ENCODE data around the gene A1CF.
"Not testable (repeated sequence)": the region's sequence is repeated elsewhere in the genome, so short reads cannot be mapped to it uniquely, and the experiment has no call there.

Gene A1CF

DNA sequence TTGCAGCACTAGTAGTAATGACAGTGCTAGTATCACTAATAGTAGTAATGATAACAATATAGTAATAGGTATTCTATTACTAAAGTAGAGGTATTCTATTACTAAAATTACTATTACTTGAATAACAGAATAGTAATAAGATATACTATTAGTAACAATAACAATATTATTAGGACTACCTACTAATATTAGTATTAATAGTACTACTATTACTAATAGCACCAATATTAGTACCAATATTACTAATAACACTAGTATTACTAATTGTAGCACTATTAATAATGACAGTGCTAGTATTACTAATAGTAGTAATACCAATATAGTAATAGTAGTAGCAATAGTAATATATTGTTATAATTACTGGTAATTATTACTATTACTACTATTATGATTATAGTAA lies 24.1 kb downstream of the A1CF start:
- no peak for DNase-seq

DNA sequence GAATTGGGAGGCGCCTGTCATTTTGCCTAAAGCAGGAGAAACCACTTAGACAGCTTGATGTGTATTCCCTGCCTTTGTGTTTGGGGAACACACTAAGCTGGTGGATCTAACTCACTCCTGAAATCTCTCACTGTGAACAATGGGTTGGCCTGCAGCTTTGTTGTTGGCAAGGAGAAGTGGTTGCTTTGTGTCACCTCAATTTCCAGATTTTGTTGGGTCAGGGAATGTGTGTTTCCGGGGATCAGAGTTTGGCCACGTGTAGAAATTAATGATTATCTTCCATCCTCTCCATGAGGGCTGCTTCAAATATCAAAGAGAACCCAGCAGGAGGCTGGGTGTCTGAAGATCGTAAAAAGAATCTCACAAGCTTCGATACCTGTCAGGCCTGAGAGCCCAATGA lies 27.8 kb downstream of the A1CF start:
- no peak for DNase-seq

DNA sequence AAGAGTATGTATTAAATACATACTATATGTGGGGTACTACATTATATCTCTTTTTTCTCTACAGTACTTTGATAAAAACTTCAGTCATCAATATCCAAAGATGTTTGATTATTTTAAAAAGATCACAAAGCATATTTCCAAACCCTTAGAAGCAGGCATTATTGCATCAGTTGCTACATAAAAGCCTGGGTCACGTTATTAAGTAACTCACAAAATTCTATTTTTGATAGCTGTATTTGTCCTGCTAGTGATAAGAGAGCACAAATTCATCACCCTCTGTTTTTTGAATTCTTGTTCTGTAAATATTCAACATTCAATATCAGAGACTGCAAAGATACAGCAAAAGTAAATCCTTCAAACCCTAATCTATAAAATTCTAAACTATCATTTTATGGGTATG lies 30.0 kb downstream of the A1CF start:
- no peak for DNase-seq

DNA sequence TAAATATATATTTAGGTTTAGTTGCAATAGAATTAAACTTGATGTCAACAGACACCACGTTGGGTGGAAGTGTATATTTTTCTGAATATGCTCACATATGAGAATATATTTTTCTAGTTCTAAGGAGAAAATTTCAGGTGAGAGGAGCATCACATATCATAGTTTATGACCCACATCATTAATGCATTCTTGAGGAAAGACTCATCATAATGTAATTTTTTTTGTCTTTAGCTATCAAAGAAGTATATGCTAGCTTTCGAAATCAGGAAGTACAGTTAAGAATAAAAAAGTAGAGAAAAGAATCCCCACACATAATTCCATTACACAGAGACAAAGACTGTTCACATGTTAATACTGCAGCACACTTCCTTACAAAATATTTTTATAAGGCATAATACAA lies 30.4 kb downstream of the A1CF start:
- no peak for DNase-seq

DNA sequence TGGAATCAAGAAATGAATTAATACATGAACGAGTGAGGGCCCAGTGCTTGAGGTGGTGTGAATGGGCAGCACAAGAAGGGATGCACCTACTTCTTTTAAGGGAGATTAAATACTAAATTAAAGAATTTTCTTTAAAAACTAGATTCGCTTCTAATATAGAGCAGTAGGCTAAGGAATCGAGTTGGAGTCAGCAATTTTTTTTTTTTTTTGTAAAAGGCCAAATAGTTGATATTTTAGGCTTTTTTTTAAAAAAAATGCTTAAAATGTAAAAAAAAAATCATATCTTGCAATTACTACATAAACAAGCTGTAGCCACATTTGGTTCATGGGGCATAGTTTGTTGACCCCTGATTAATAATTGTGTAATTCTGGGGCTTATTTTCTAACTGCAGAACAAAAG lies 31.9 kb downstream of the A1CF start:
- no peak for DNase-seq

DNA sequence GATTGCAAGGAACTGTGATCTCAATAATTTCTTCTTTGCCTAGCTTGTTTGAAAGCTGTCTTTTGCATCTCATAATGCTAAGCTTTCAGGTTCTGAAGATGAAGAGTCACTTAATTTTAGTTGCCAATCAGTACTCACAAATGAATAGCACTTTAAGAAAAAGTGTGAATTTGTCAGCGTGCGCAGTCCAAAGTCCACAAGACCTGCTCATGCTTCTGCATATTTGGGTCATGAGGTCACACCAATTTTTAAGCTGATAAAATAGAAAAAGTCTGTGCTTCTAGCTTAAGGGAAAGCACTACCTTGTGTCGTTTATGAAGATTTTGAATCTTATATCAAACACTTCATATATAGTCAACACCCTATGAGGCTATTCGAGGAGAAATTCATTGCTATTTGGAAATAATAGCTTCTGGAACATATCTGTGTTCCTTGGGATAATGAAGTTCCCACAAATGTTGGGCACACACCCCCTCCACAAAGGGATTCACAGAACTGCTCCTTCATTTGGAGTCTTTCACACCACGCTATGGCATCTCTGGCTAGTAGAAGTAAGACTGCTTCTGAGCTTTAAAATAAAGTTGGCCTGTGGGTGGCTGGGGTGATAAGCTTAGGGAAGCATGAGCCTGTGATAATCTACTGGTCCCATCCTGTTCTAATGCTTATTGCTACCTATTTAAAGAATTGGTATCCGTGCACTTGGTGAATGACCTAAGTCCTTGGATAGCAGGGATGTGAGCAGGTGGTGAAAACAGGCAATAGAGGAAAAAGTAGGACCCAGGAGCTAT lies 33.3 kb downstream of the A1CF start:
- DNase-seq = no peak

DNA sequence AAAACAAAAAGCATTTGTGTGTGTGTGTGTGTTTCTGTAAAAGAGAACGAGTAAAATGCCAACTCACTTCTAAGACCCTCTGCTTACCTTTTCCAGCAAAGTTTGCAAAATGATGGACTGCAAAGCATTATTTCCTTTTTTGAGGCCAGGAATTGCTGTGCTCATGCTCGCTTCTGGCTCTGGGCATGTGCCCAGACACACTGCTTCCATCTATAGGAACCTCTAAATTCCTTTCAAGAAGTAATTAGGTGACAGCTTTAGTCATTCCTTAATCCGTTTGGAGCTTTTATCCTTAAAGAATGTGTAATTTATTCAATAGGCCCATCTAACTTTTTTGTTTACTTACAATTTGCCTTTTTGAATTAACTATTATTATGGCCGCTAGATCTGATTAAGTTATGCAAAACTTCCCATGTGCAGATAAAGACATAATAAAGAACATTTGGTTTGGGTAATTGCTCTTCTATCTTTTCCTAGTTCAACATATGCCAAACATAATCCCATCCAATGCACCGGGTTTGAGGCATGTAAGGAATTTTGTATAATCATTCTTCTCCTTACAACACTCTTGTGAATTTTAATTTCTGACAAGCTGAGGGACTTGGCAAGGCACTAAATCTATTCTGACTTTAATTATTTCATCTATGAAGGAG lies 34.7 kb downstream of the A1CF start:
- DNase-seq = no peak

DNA sequence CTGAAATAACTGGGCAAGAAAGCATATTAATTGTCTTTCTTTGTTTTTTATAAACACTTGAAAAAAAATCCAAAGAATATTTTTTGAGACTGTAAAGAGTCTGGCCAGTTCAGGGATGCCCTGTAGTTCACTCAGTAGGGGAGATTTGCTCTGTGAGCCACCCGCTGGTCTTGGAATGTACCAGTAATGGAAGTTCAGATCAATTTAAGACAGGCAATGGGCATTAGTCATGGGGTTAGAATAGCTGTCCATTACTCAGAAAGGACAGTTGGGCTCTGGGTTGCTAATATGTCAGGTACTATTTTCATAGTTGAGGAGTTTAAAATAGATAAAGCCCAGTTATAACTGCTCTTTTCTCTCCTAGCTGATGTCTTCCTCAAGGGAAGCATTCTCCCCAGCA lies 38.7 kb downstream of the A1CF start:
- DNase-seq = no peak

DNA sequence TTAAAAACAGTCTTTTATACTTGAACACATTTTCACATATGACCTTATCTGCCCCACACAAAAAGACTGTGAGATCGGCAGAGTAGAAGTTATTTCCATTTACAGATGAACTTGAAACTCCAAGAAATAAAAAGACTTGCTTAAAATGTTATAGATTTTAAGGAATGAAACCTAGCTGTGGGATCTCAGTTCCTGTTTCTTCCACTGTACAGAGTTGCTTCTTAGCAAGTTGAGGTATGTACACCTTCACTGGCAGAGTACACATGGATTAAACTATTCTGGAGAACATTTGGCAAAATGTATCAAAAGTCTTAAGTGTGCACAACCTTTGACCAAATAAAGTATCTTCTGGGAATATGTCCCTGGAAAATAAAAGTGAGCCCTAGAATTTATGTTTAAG lies 48.3 kb downstream of the A1CF start:
- DNase-seq = no peak

DNA sequence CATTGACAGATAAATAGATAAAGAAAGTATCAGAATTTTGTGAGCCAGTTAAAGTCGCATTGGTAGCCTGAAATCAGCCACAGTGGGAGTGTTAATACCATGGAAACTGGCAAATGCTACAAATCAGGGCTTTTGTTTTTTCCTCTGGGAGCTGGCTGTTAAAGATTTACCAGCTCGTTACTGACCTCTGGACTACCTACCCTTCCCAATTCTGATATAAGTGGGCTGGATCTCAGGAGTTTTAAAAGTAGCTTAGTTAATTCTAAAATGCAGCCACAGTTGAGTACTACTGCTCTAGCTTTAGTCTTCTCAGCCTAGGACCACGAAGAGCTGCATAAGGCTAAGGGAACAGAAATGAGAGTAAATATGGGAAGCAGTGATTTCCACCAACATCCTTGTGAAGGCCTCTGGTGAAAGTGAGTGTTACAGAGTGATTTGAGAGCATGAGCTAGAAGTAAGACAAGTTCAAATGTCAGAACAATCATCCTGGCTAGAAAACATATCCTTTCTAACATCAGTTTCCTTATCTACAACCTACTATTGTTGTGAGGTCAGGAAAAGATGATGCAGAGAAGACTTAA lies 53.2 kb downstream of the A1CF start:
- no peak for DNase-seq

DNA sequence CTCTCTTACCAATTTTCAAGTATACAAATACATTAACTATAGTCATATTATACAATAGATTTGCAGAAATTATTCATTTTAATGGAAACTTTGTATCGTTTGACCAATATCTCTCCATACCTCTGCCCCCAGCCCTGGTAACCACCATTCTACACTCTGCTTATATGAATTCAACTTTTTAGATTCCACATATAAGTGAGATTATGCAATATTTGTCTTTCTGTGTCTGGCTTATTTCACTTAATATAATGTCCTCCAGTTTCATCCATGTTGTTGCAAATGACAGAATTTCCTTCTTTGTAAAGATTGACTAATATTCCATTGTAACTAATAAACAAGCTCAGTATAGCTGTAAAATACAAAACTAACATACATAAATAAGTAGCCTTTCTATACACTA lies 55.4 kb downstream of the A1CF start:
- DNase-seq = no peak

DNA sequence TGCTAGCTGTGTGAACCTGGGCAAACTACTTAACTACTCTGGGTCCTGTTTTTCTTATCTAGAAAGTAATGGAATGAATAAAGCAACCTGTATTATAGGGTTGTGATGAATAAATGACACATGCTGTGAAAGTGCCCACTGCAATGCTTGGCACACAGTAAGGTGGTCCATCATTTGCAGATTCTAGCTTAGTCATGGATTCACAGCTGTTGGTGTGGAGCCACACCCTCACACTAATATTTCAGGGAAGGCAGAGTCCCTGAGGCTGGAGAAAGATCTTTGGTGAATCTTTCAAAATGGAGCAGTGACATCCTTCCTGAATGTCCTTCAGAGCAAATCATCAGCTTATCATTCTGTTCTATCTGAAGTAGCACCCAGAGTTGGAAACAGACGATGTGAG lies 60.6 kb downstream of the A1CF start:
- no peak for DNase-seq

DNA sequence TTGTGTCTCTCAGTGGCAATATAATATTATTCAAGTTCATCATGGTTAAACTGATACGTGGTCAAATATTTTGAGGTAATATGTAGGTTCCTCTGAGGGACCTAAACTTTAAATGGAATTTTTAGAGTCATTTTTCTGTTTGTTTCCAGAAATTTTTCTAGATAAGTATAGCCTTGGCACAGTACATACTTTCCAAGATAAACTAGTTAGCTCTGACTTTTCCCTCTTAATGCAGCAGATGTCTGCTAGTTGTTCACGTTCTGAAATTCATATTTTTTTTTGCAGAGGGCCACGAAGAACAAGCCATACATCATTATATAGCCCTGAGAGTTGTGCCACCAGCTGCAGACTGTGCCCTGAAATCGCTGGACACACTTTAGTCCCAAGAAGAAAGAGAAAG lies 61.6 kb downstream of the A1CF start:
- DNase-seq = no peak

DNA sequence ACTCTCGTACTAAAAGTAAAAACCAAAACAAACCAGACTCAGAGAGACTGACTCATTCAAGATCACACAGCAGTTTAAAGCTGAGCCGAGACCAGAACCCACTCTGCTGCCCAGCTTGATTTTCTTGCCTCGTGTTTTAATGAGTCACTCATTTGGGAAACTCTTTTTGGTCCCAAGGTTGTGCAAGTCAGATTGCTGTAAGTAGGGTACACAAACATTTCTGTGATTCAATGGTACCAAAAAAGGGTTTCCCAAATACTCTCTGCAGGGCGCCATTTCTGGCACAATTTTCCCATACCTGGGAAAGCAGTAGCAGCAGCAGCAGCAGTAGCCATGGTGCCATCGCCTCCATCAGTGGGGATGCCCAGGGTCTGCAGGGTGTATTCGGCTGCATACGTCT lies 75.8 kb downstream of the A1CF start:
- no peak for DNase-seq

DNA sequence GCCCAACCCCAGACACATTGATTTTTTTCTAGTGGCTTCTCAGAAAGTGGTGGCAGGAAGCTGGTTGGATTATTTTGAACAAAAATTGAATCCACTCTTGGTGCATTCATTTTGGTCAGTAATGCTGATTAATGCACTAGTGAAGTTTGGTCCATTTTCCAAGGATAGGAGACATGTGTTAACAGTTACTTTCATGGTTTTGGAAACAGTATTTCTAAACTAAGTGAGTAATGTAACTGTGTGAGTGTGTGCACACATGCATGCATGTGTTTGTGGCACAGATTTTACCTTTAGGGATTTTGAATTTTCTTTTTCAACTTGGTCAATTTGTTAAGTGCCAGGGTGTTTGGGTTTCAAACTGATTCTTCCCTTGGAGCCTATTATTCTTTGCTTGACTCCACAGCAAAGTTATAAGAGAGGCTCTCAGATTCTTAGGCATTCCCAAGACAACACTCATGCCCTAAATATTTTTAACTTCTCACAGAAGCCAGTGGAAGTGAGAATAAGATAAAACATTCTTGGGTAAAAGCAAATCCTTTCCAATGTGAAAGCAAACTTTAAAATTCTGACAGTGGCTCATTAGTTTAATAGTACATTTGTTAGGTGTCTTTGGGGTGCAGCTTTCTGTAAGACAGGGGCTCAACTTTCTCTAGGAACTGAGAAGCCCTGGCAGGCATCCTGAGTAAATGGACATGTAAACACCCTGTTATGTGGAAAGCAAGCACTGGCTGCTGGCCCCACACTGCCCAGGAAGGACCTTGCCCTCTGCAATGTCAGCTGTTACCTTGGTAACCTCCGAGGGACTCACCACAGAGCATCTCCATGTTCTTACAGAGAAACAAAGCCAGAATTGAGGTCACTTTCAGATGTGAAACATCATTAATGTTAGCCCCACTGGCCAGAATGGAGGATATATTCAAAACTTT lies 77.3 kb downstream of the A1CF start:
- DNase-seq = no peak

DNA sequence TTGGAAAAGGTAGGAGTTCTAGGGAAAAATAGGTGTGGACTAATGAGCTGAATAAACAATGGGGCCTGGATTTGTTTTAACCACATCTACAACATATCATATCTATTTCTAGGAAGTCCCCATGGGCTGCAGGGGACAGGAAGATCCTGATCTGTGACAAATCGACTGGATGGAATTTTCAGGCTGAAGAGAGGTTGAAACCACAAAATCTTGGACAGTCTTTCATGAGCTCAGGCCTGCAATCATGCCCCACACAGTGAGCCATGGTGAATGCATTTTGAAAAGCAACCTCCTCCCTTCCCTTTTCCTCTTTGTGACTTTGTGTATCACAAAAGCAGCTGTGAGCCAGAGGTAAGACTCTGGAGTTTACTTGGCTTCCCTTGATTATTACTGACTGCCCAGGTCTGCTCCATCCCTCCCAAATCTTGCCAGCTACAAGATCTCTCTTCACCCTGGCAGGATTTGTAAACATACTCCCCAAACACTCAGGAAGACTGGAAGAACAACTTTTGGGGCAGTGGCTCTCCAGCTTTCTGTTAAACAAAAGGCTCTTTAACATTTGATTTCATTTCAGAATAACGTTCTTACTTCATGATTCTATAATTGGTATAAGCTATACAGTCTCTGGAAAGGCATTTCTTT lies 79.3 kb downstream of the A1CF start:
- no peak for DNase-seq

DNA sequence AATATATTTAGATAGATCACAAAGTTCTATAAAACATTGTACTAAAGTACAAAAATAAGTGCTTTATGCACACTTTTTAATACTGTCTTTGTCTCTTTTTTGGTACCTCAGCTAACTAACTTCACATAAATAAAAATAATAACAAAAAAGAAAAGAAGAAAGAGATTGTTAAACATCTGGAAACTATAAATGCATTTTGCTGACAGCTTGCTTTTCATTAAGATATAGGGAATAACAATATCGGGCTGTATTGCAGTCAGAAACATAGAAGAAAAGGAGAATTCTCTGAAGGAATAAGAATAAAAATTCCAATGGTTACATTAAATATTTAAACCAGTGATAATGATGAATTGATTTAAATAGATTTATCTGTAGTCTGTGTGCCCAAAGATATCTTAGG lies 85.8 kb downstream of the A1CF start:
- no peak for DNase-seq

DNA sequence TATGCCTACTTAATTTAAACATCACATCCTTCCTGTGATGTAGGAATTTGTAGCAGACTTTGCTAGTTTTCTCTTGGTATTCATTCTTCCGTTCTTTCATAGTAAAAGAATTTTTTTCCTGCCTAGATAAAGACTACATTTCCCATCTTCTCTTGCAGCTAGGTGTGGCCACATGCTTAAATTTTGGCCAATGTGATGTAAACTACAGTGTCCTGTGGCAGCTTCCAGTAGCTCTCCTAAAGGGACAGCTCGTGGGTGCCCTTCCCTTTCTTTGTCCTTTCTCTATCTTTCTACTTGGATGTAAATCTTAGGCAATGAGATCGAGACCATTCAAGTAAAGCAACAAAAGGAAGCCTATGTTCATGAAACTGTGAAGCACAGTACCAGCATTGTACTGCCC lies 87.1 kb downstream of the A1CF start:
- DNase-seq = no peak

DNA sequence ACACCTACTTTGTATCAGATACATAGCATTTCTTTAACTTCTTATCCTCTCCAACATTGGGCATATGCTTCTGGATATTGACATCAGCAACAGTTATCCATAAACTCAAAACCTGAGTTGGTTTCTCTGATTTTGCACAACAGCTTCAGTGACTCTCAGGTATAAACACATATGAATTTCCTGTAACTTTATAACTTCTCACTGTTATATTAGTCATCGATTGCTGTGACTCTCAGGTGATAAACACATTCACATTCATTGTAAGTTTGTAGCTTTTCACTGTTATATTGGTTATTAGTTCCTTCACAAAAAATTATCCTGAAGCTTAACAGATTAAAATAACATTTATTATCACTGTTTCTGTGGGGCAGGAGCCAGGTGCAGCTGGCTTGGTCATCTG lies 88.7 kb downstream of the A1CF start:
- DNase-seq = no peak

DNA sequence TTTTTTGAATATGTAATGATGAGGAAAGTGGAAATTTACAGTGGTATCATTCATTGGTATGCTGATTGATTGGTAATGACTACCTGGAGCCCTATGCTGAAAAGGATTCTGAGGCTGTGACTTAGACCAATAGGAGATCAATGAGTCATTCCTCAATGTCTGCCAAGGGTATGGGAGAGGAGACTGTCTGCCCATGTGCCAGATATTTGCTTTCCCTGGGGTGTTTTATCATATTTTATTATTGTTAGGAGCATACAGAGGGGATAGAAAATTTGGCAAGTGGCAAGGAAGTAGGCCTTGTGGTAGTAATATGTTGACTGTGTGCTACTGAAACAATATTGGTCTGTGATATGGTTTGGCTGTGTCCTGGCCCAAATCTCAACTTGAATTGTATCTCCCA lies 90.9 kb downstream of the A1CF start:
- DNase-seq = no peak

DNA sequence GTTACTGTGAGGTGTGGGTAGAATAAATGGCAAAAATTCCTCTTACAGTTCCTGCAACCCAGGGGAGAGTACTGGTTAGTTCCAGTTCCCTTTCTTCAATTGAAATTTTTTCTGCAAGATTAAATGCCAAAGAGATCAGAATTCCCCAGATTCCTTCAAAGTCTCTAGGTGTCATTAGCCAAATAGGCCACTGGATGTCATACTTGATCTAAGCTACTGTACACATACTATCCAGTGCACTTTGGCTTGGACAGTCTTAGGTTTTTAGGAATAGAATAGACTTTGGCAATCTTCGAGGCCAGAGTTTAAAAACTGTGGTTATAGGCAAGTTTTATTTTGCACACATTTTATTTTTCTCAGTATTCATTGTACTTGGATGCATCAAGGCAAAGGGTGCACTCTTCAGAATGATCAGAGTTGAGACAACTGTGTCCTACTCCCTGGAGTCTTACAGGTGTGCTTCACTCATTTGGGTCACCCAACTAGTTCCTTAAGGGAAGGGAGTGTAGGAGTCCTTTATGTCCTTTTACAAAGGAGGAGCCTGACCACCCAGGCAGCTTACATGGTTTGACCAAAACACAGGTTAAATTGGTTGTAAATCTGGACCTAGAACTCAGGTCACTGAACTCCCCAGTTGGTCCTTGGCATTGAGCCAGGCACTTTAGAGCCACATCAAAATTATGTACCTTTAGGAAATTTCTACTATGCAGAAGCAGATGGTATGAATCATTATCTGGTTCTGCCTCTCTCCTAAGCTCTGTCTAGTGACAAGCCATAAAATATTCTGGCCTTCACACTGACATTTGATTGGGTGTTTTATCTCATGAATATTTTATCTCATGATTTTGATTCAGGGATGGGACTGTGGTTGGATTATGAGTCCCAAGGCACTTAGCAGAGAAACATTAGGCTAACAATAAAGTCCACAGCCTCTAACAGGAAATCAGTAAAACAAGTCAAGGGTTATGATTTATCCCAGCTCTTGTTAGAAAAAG lies 96.2 kb downstream of the A1CF start:
- no peak for DNase-seq

DNA sequence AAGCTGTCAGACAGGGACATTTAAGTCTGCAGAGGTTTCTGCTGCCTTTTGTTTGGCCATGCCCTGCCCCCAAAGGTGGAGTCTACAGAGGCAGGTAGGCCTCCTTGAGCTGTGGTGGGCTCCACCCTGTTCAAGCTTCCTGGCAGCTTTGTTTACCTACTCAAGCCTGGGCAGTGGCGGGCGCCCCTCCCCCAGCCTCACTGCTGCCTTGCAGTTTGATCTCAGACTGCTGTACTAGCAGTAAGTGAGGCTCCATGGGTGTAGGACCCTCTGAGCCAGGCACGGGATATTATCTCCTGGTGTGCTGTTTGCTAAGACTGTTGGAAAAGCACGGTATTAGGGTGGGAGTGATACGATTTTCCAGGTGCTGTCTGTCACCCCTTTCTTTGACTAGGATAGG lies 97.5 kb downstream of the A1CF start:
- DNase-seq = not testable (repeated sequence)

Data from NCI-H2171 (cell line).